SIG-M5 treated with dmso at 0.1 percent for 504 hours (cell line): Measurements from ENCODE around the gene KIF16B.

Experiments used
- DNase-seq: peaks from one replicate; lab custom pipeline; 2025; ENCODE audit not compliant: unreplicated experiment; lab: John Stamatoyannopoulos, UW

KIF16B gene

DNA sequence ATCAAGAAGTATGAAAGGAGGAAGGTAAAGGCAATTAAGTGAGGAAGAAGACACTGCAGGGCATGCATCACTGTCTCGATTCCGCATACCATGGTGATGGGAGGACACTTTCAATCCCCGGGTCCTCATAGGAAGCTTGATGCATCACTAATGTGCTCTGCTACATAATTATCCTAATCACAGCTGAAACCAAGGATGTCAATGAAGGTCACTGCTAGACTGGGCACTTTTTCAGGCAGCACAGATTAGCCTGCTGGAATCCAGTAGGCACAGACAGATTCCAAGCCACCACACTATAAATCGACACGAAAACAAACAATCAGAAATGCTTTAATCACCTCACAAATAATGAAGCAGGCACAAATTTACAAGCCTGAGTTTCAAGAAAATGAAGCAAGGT is 206.7 kb downstream of the KIF16B start:
- no peak for DNase-seq

DNA sequence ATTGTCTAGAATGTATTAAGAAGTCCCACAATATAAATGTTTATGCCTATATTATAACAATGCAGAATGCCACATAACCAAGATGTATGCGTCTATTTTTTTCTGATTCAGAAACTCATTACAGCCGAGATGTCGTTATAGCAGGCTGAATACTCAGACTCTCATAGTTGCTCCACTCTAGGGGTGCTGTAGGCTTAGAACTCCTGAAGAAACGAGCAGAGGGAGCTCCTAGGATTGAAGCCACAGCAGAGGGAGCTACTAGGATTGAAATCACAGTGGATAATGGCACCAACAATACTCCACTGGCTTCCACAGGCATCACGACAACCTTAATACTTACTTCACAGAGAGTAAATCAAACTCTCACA is 208.9 kb downstream of the KIF16B start:
- DNase-seq: no peak

DNA sequence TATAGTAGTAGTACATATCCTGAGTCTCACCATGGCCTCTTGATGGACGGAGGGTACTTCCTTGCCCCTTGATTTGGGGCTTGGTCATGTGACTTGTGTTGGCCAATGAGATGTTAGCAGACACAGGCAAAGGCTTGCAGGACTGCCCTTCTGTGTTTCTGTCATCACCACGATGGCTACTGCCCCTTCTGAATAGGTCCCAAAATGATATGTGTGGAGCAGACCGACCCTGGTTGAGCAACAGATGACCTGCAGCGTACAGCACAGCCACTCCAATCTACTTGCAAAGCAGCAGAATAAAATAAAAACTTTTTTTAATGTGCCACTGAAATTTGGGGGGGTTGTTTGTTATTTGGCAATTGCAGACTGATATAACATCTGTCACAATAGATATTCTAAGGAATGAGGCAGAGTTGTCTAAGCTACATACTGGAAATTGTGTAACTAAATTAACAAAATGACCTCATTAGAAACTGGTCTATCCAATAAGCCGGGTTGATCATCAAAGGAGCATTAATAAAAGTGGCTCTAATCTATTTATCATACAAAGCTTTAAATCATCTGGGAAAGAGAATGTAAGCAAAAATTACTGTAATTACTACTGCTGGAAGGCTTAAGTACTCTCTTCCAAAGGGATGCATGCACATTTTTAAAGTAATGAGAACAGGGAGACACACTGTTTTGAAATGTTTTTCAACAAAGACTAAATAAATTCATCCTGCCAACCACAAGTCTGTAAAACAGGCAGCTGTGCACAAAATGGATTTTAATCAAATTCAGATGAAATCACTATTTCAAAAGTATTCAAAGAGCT is 209.5 kb downstream of the KIF16B start:
- no peak for DNase-seq

DNA sequence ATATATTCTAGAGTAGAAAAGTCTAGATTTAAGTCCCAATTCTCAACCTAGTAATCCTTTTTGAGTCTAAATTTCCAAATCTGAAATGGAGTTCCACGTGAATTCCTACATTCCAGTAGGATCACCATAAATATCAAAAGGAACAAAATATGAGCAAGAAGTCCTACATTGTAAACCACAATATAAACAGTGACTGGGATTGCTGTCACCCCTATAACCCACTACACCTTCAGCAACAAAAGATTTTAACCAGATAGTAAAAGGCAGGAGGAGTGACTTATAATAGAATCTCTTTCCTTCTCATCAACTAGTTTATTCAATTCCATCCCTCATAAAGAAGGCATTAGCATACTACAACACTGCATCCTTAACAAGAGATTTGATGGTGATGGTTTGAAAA is 210.6 kb downstream of the KIF16B start:
- no peak for DNase-seq

DNA sequence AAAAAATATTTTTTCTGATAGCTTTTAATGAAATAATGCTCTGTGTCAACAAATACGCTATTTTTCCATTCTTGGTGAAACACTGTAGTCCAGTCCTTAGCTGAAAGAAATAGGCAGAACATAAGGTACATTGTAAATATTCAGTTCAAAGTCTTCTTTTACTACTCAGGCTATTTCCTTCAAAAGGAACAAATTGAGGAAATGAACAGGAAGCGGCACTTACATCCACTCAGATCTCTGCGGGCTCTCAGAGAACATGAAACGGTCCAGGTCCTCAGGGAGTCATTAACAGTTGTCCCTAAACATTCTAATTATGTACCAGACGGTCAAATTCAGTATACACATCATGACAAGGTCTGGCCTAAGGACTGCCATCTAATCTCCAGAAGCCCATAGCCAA is 212.6 kb downstream of the KIF16B start:
- DNase-seq: no peak

DNA sequence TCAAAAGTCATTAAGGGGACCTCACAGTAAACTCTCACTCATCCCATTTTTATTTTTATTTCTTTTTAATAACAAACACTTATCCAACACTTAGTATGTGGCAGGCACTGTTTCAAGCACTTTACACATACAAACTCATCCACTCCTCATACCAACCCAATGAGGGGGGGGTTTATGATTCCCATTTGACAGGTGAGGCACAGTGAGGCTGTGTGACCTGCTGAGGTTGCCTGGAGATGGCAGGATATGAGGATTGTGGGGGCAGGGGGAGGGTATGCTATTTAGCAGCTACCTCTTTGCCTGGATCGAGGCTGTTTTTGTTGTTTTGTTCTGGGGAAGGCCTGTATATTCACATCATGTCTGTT is 219.8 kb downstream of the KIF16B start:
- no peak for DNase-seq

DNA sequence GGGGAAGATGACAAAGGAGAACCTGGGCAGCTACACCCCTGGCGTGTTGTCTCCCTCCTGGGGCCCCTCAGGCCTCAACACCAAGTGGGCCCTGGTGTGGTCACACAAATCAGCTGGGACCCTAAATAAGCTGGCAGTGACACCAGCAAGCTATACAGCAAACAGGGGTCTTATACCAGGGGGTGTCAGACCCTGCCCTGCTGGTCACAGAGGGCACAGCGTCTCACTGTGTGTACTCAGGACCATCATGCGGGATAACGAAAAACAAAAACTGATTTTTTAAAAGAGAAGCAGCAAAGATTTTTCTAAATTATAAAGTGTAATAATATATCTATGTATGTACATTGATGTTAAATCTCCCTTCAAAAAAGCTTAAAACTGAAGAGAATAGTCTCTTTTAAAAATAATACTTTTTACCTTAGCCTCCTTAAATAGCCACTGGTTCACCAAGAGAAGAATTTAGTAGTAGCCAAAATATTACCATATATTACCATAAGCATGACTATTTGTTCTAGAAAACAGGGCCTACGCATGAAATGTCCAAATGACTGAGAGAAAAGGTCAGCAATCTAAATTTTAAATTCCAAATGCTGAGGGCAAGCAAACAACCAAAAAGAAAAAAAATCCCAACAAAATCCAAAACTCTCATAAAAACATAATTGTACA is 220.4 kb downstream of the KIF16B start:
- DNase-seq: no peak

DNA sequence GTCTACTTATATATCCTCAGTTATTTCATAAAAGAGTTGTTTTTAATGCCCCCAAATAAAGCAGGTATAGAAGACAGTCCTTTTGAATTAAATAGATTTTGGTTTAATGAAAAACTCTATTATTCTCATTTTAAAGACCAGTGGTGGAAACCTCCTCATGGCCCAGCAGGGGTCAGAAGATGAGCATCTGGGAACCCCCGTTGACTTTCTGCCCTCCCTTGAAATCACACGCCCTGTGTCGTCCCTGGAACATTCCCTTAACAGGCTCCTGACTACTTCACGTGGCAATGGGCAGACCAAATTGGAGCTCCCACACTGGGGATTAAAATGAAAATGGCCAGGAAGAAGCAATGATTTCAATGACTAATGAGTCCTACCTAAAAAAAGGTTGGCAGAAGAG is 220.9 kb downstream of the KIF16B start:
- DNase-seq: no peak

DNA sequence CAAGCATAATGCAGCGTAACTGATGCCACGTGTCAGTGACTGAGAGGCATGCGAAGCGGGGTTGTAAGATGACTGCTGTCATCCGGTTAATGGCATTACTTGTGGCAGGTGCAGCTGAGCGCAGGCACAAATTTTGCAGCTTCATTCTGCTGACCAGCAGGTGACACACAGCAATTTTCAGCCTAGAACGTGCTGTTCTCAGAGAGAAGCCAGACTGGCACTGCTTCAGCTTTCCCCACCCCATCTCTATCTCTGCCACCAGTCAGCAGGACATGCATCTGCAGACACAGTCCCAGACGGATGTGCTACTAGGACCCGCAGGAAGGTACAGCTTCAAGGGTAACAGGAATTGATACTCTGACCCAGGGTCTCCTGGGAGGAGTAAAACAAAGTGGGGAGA is 221.8 kb downstream of the KIF16B start:
- DNase-seq: no peak

DNA sequence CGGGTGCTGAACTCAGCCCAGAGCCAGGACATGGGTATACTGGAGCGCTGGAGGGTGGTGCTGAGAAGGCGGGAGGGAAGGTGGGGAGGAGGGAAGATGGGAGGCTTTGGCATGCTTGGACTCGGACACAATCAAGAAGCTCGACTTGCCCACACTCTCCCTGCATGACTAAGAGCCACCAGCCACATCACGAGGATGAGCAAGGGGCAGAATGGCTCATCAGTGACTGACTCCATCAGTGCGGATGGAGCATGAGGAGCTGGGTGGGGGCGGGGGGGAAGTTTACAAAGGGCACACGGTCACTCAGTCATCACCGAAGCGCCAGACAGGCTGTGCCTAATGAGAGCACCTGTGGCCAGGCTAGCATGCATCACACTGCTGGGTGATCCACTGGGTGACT is 222.8 kb downstream of the KIF16B start:
- no peak for DNase-seq

DNA sequence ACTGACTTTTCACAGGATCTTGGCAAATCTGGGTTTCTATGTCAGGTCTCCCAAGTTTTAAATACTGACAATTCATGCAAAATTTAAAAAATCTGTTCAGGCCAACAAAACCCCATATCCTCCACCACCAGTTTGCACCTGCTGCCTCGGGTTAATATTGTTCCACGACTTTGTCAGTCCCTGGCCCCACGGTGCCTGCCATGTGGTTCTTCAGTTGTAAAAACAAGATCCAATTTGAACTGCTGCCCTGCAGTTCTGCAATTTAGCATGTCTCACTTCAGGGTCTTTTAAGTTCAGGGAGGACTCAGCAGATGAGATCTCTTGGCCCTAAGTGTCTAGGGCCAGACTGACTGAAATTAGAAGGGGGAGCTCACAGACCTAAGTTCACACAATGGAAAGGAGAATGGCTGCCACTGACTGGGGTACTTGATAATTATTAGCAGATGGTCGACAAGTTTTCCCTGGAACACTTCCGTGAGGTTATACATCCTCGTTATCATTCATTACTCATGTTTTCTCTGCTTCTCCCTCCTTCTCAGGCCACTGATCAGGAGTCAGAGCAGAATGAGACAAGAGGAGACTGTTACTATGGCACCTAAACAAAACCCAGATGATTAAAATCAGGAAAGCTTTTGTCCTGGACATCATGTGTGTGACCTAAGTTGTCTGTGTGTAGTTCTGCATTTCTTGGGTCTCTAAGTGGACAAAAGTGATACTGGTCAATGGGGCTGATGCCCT is 223.6 kb downstream of the KIF16B start:
- DNase-seq: no peak

DNA sequence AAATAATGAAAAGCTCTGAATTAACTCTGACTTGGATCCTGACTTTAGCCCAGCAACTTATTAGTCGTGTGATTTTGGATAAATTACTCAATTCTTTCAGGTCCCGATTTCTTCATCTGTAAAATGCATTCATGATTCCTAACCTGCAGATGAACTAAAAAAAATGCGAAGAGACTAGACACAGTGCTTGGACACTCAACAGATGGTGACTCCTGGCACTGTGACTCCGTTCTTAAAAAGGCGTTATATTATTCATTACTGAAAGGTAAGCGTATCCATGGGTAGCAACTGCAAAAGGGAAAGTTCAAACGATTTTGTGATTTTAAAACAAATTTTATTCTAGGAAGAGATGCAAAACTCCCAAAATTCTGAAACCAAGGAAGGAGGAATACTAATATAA is 226.3 kb downstream of the KIF16B start:
- no peak for DNase-seq

DNA sequence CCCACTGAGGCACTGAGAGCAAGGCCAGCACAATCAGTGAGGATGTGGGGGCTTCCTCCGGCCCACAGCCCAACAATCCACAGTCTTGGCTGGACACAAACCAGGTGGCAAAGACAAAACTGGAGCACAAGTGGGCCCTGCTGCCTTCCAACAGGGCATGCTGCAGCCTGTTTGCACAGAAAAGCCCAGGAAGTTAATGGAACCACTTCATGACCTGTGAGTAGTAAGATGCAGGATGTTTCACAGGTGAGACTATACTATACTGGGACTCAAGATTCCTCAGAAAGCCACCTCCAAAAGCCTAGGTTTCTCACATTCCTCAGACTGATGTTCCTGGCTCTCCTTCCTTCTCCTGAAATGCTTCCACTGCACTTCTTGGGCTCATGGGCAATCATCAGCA is 235.5 kb downstream of the KIF16B start:
- DNase-seq: no peak

DNA sequence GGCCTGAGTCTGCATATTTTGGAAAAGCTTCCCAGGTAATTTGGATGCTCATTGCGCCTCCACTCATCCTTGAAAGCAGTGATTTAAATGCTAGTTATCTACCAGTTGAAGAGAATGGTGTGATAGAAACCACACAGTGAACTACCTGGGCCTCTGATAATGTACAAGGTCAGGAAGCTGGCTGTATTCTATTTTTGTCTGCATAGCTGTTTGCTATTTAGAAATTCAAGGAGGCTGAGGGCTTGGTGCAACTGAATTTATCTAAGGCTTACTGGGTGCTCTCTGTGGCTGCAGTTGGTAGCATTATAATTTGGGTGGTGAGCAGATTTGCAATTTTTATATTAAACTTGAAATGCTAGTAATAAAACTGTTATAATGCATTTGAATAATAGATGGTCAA is 245.6 kb downstream of the KIF16B start:
- DNase-seq: no peak

DNA sequence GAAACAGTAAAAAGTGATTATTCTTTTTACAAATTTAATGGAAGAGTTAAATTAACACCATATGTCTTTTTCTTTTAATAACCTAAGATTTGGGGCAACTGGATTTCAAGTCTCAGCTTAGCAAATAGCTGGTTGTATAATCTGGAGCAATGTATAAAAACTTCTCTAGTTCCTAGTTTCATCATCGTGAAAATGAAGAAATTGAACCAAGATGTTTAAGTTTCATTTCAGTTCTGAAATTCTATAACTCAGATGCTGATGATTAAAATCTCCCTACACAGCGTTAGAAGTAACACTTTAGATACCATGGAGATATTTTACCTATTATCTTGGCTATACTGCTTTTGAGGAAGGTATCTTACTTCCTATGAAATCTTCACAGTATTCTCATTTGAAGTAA is 252.0 kb downstream of the KIF16B start:
- no peak for DNase-seq

DNA sequence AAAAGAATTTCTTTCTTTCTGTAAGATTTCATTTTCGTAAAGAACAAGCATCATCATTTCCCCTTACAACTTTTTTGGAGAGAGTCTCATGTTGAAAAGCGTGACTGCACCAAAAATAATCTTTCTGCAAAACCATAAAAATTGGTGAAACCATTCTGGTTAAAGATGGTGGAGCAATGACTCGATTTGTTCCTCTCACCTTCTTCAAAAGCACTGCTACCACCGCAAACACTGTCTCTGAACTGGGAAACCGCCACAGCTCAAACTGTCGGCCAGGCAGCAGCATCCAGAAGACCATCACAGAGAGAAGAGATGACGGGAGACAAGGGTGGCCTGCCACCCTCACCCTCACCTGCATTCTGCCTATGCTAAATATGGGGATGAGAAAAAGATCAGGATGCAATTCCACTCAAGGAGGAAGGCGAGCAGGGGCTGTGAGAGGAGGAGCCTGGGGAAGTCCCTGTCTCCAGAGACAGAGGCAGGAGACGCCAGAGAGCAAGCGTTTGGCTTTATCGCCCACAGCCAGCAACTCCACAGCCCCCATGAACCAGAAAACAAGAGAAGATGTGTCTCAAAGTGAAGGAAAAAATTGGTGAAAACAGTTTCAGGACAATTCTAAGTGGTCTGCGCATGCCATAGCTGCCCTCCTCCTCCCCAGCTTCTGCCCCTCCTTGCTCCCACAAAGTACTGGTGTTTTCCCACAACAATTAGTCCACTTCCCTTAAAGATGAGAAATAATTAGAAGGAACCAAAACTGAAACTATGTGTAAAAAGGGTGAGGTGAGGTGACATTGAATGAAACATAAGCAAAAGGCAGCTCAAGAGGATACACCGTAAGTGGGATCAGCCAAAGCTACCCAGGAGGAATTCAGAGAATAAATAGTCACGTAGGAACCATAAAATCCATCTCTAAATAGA is 255.5 kb downstream of the KIF16B start:
- DNase-seq: no peak

DNA sequence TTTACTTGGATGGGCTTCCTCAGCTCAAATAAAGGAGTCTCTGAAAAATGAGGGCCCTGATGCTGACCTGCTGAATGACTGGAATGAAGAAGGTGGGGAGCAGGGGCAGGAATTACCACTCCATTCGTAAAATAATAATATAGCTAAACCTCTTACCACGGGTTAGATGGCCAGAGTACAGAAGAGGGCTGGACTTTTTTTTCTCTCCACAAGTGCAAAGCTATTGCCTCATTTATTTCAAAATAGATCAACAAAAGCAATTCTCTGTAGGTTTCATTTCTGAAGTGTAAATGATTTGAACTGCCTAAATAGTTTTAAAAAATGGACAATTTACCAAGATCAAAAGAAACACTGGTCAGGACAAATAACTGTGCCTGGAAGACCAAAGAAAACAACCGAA is 256.7 kb downstream of the KIF16B start:
- no peak for DNase-seq

DNA sequence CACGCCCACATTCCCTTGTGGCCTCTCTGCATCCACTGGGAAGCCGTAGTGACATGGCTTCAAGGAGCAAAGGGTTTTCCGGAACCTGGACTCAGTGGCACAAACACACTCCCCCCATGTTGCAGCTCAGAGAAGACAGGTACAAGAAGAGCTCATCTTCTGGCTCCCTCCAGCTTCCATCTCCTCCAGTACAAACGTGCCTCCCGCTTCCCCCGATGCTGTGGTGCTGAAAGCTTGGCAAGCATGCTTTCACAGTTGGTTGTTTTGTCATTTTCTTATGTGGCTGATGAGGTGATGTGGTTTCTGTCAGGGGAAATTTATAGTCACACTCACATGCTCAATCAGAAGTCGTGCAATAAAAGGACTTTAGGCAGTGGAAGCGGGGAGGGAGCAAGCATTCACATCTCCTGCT is 258.5 kb downstream of the KIF16B start:
- DNase-seq: no peak

DNA sequence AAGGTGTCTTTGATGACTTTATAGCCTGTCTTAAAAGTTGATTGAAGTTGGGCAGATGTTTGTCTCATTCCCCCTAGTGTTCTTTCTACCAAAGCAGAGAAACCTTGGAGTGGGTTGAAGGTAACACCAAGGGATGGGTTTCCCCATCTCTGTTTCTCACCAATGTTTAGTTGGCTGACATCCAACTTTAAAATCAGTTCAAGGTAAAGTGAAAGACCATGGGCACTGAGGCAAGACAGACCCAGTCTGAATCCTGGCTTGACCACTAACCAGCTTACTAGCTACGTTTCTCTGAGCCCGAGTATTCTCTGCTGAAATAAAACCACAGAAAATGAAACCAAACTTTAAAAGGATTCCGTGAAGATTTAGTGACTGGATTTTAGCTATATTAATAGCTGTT is 258.9 kb downstream of the KIF16B start:
- DNase-seq: no peak

DNA sequence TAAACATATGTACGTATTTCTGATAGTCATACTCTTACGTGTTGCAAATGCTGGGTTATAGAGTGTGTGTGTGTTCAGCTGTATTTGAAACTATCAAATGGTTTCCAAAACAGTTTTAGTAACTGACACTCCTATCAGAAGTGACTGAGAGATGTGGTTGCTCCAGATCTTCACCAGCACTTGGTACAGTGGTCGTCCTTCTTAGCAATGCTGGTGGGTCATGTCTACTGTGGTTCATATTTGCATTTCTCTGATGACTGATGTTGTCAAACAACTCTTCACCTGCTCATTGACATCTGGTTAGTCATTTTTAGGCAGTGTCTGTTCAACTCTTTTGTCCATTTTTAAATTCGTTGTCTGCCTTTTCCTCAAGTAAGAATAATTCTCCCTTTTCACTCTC is 259.3 kb downstream of the KIF16B start:
- DNase-seq: no peak

DNA sequence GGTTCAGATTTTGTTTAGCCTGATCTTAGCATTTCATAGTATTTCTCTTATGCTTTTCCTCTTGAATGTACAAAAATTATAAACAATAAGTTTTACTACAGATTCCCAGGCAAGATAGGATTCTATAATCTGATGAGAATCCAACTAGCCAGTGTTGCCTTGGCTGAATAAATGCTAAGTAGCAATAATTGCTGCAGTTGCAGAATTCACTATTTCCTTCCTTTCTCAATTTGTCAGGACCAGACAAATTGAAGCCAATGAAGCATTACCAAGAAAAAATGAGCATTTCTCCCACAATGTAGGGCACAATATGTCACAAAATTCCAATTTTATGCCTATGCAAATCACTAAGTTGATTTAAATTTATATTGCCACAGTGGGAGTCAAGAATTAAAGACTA is 260.2 kb downstream of the KIF16B start:
- DNase-seq: no peak
